H1 (cell line): ENCODE measurements around the gene TP53I11. TPM values are rescaled to one million over a fixed set of nuclear protein-coding genes. Genes with fewer than 3 reads are reported as not detected.

Source experiments
- CTCF ChIA-PET: fragments of 300-600 bp; sonication (Branson Sonifier 250); formaldehyde crosslinking; loops from one replicate; lab custom pipeline; 2021; ENCODE audit not compliant: partially characterized antibody; lab: Charles Lee
- POLR2A ChIA-PET: fragments of 300-600 bp; sonication (Branson Sonifier 250); formaldehyde crosslinking; loops from one replicate; lab custom pipeline; 2021; ENCODE audit warnings: inconsistent platforms; ENCODE audit not compliant: partially characterized antibody; lab: Charles Lee
- DNase-seq, 2 experiments: peaks; one replicate each; pipeline versions ENCODE4 v3.0.0 to v3.0.0-alpha.2; 2010 to 2022; ENCODE audit warnings: low spot score in 2 of 2, low read depth in 1 of 2, mixed read lengths in 1 of 2
- FAIRE-seq: peaks from 2 replicates; lab custom pipeline; 2011; peaks lifted over from hg19 to GRCh38; lab: Jason Lieb, UNC
- H2AFZ ChIP-seq: 2 replicates; pipeline ENCODE4 v1.8.1; 2012; ENCODE audit warnings: low read length, inconsistent platforms
- H2AK5ac ChIP-seq: 2 replicates; pipeline ENCODE4 v1.6.1; 2013; ENCODE audit warnings: low read depth, low read length
- H2BK120ac ChIP-seq: replicated peaks from 2 replicates; pipeline ENCODE3; 2013; ENCODE audit warnings: low read depth, low read length, inconsistent platforms
- H2BK12ac ChIP-seq: 2 replicates; pipeline ENCODE4 v1.6.1; 2013; ENCODE audit warnings: low read depth, low read length
- H2BK15ac ChIP-seq: 2 replicates; pipeline ENCODE4 v1.6.1; 2013; ENCODE audit warnings: low read length
- H2BK20ac ChIP-seq: 2 replicates; pipeline ENCODE4 v1.6.1; 2013; ENCODE audit warnings: low read length
- H2BK5ac ChIP-seq: 2 replicates; pipeline ENCODE4 v1.6.1; 2013; ENCODE audit warnings: low read depth, low read length
- H3K14ac ChIP-seq: 2 replicates; pipeline ENCODE4 v1.6.1; 2013; ENCODE audit warnings: inconsistent platforms; ENCODE audit not compliant: insufficient read length
- H3K18ac ChIP-seq: 2 replicates; pipeline ENCODE4 v1.6.1; 2013; ENCODE audit warnings: low read length; ENCODE audit errors: extremely low read depth
- H3K23ac ChIP-seq: 2 replicates; pipeline ENCODE4 v1.6.1; 2013; ENCODE audit warnings: inconsistent platforms; ENCODE audit not compliant: insufficient read length
- H3K23me2 ChIP-seq: 2 replicates; pipeline ENCODE4 v1.6.1; 2013; ENCODE audit warnings: low read depth, low read length
- H3K27ac ChIP-seq: 2 replicates; pipeline ENCODE4 v1.6.1; 2011; ENCODE audit warnings: low read depth, low read length, inconsistent platforms
- H3K27me3 ChIP-seq, 4 experiments: replicated peaks in 1 of 4; 1 replicate in 1 of 4; 2 replicates in 3 of 4; pipeline versions ENCODE4 v1.6.1 to v1.8.1; 2011 to 2013; ENCODE audit warnings: low read length in 3 of 4, mild to moderate bottlenecking in 3 of 4, inconsistent platforms in 2 of 4, mixed read lengths in 2 of 4, moderate library complexity in 1 of 4; ENCODE audit not compliant: control insufficient read depth in 3 of 4, insufficient read depth in 3 of 4; ENCODE audit errors: extremely low read depth in 1 of 4
- H3K36me3 ChIP-seq, 4 experiments: 2 replicates each; pipeline versions ENCODE4 v1.6.1 to v1.8.1; 2011 to 2013; ENCODE audit warnings: mild to moderate bottlenecking in 4 of 4, low read length in 3 of 4, moderate library complexity in 2 of 4, control low read depth in 1 of 4, inconsistent platforms in 1 of 4; ENCODE audit not compliant: insufficient read depth in 4 of 4, control insufficient read depth in 2 of 4
- H3K4ac ChIP-seq: replicated peaks from 2 replicates; pipeline ENCODE3; 2013; ENCODE audit warnings: low read length, low read depth, mixed read lengths, inconsistent platforms; ENCODE audit not compliant: insufficient read length
- H3K4me1 ChIP-seq, 4 experiments: replicated peaks in 1 of 4; 1 replicate in 1 of 4; 2 replicates in 3 of 4; pipeline versions ENCODE4 v1.6.1 to v1.8.1; 2011 to 2013; ENCODE audit warnings: low read length in 3 of 4, inconsistent platforms in 2 of 4, mixed read lengths in 1 of 4; ENCODE audit not compliant: insufficient read depth in 4 of 4, control insufficient read depth in 3 of 4
- H3K4me2 ChIP-seq, 2 experiments: 2 replicates each; pipeline versions ENCODE4 v1.6.1 to v1.8.1; 2011 to 2013; ENCODE audit warnings: low read depth in 2 of 2, low read length in 2 of 2, control low read depth in 1 of 2, inconsistent platforms in 1 of 2, mild to moderate bottlenecking in 1 of 2; ENCODE audit not compliant: insufficient read depth in 1 of 2
- H3K4me3 ChIP-seq, 4 experiments: fragments of 200-600, 300-600 bp in 1 of 4; sonication (generic), shearing (Covaris generic), sonication (Bioruptor Twin) in 1 of 4; 2 replicates each; pipeline versions ENCODE4 v1.5.1 to v1.8.1; 2011 to 2016; ENCODE audit warnings: low read length in 4 of 4, low read depth in 3 of 4, control low read depth in 2 of 4, inconsistent platforms in 2 of 4, mild to moderate bottlenecking in 2 of 4, mixed read lengths in 1 of 4, moderate library complexity in 1 of 4; ENCODE audit not compliant: insufficient read depth in 2 of 4; ENCODE audit errors: extremely low read depth in 1 of 4
- H3K56ac ChIP-seq: replicated peaks from 2 replicates; pipeline ENCODE3; 2013; ENCODE audit warnings: low read depth, mild to moderate bottlenecking, mixed read lengths, low read length, inconsistent platforms; ENCODE audit not compliant: insufficient read length
- H3K79me1 ChIP-seq: 2 replicates; pipeline ENCODE4 v1.6.1; 2013; ENCODE audit warnings: low read depth, low read length, control low read depth
- H3K79me2 ChIP-seq, 2 experiments: 2 replicates each; pipeline versions ENCODE4 v1.6.1 to v1.8.1; 2012 to 2013; ENCODE audit warnings: low read length in 2 of 2, mild to moderate bottlenecking in 2 of 2, inconsistent platforms in 1 of 2; ENCODE audit not compliant: insufficient read depth in 2 of 2, control insufficient read depth in 1 of 2
- H3K9ac ChIP-seq, 4 experiments: replicated peaks in 1 of 4; 1 replicate in 1 of 4; 2 replicates in 3 of 4; pipeline versions ENCODE4 v1.6.1 to v1.8.1; 2011 to 2013; ENCODE audit warnings: low read depth in 3 of 4, low read length in 3 of 4, control low read depth in 2 of 4, mild to moderate bottlenecking in 2 of 4, moderate library complexity in 2 of 4, inconsistent platforms in 1 of 4; ENCODE audit errors: extremely low read depth in 1 of 4
- H3K9me3 ChIP-seq, 2 experiments: 2 replicates each; pipeline versions ENCODE4 v1.6.1 to v1.8.1; 2012 to 2013; ENCODE audit warnings: mild to moderate bottlenecking in 2 of 2, moderate library complexity in 2 of 2, control low read depth in 1 of 2, inconsistent platforms in 1 of 2, low read depth in 1 of 2, low read length in 1 of 2, mixed read lengths in 1 of 2; ENCODE audit not compliant: insufficient read depth in 2 of 2
- H4K20me1 ChIP-seq, 2 experiments: replicated peaks in 1 of 2; 2 replicates each; pipeline versions ENCODE3 to v1.8.1; 2011 to 2013; ENCODE audit warnings: inconsistent platforms in 2 of 2, low read length in 2 of 2, mild to moderate bottlenecking in 1 of 2; ENCODE audit not compliant: insufficient read depth in 2 of 2, control insufficient read depth in 1 of 2
- H4K5ac ChIP-seq: 2 replicates; pipeline ENCODE4 v1.6.1; 2013; ENCODE audit warnings: low read length, low read depth, mixed read lengths, inconsistent platforms; ENCODE audit not compliant: insufficient read length
- H4K8ac ChIP-seq: 2 replicates; pipeline ENCODE4 v1.8.0; 2013; ENCODE audit warnings: mild to moderate bottlenecking, moderate library complexity, low read length, inconsistent platforms; ENCODE audit not compliant: insufficient read depth; ENCODE audit errors: extremely low read depth
- H4K91ac ChIP-seq: replicated peaks from 2 replicates; pipeline ENCODE3; 2013; ENCODE audit warnings: low read length, mixed read lengths, inconsistent platforms; ENCODE audit not compliant: insufficient read length
- EZH2 ChIP-seq: fragments of 200-600 bp; sonication (generic); IDR thresholded peaks from 2 replicates; pipeline ENCODE4 v1.7.1; 2012; ENCODE audit warnings: low read depth, mild to moderate bottlenecking, moderate library complexity, low read length, inconsistent platforms; ENCODE audit not compliant: severe bottlenecking
- KDM1A ChIP-seq: fragments of 200-600, 300-600 bp; sonication (generic); IDR thresholded peaks from 2 replicates; pipeline ENCODE4 v1.7.1; 2016; ENCODE audit warnings: mild to moderate bottlenecking, low read length, borderline replicate concordance
- NRF1 ChIP-seq: IDR thresholded peaks from 2 replicates; pipeline ENCODE4 v1.6.1; 2011; ENCODE audit warnings: mild to moderate bottlenecking, low read depth, low read length, improper control_type of control experiment
- SAP30 ChIP-seq: fragments of 300-600 bp; sonication (generic); IDR thresholded peaks from 2 replicates; pipeline ENCODE4 v1.7.1; 2012; ENCODE audit warnings: low read length, moderate library complexity, mild to moderate bottlenecking, inconsistent platforms; ENCODE audit not compliant: insufficient read depth, insufficient replicate concordance
- SIX5 ChIP-seq: IDR thresholded peaks from 2 replicates; pipeline ENCODE4 v1.6.1; 2011; ENCODE audit warnings: mild to moderate bottlenecking, low read depth, low read length
- TAF1 ChIP-seq: IDR thresholded peaks from 2 replicates; pipeline ENCODE4 v1.6.1; 2011; ENCODE audit warnings: mild to moderate bottlenecking, low read depth, low read length
- WGBS, 2 experiments: shearing (Covaris generic) in 1 of 2; methylation state at CpG; one replicate each; pipeline versions ENCODE4 v1.1.6 to v1.1.7; 2013 to 2015; ENCODE audit warnings: low lambda C conversion rate in 2 of 2, mixed read lengths in 2 of 2, inconsistent platforms in 1 of 2, low coverage in 1 of 2, missing lambda C conversion rate in 1 of 2; ENCODE audit not compliant: insufficient replicate concordance in 2 of 2, insufficient coverage in 1 of 2, insufficient read length in 1 of 2; ENCODE audit errors: extremely low coverage in 1 of 2, missing lambda C conversion rate in 1 of 2; 5-methylcytosine and 5-hydroxymethylcytosine counted together
- polyA plus RNA-seq, 7 experiments: library from polyadenylated mRNA; depleted of rRNA in 3 of 7; stranded (reverse) in 5 of 7; unstranded in 2 of 7; fragments of >200 nt in 5 of 7; fragments of 200-250 nt in 2 of 7; gene quantifications; 1 replicate in 5 of 7; 2 replicates in 1 of 7; 4 replicates in 1 of 7; pipeline versions ENCODE4 v1.2.1 to v1.2.3, GENCODE V29; 2011 to 2013; ENCODE audit warnings: missing spikeins in 2 of 7, mixed read lengths in 2 of 7
- total RNA-seq: library from RNA; stranded (reverse); fragmentation: NEBNext Ultra II Directional; extraction: Animal tissue kit (Norgen Biotek cat#: 25700); gene quantifications from 2 replicates; pipeline ENCODE4 v1.2.1, GENCODE V29; 2021
- TF ChIP-seq, protein P1 (sequence below): IDR thresholded peaks from 2 replicates; pipeline ENCODE4 v1.6.1; 2012; ENCODE audit warnings: inconsistent platforms

TP53I11 gene
- total and polyA plus RNA-seq, 2 of the 8 experiments (the other 6 are each of a cell fraction or from before 2014, with no cell fraction given), result 34.0 to 46.3 TPM

DNA sequence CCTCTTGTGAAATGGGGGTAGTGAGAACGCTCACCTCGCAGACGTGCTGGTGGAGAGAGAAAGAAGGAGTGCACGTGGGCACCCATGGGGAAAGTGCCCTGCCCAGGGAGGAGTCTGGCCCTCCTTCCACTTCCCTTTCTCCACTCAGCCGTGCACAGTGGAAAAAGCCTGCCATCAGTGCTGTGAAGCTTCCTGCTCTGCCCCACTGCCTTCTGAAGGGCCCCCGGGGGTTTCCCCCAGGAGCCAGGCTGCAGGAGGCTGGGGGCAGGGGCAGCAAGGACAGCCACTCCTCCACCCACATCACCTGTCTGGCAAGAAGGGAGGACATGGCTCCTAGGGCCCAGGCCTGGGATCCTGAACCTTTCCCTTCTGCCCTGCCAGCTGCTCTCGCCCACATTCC, 7.6 kb downstream of the TP53I11 start:
- H3K4me3 ChIP-seq, result peak overlapping the region in 1 of 4 experiments; percentile 27; a peak in 1 of 8 replicates
- 86% methylated on average over 7 of the region's 7 CpGs; no CpG with 5 or more reads in 1 of the 2 experiments for WGBS, 2 experiments
- peaks cover 0 to 13% (median 2%) of the 10 kb centered on the region in 4 experiments; a peak in 4 of 8 replicates for H3K36me3 ChIP-seq
- no peak overlapping the region for H3K56ac ChIP-seq
- H3K14ac ChIP-seq, result no peak overlapping the region
- no peak overlapping the region for H3K23ac ChIP-seq
- H3K4me2 ChIP-seq, result peak overlapping the region; percentile 50 to 54; a peak in 2 of 4 replicates
- TF ChIP-seq TAF1 (no peak), EZH2 (no peak), SAP30 (no peak), NRF1 (no peak), SIX5 (no peak), KDM1A (no peak)
- TF ChIP-seq, protein P1, sequence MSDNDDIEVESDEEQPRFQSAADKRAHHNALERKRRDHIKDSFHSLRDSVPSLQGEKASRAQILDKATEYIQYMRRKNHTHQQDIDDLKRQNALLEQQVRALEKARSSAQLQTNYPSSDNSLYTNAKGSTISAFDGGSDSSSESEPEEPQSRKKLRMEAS, result no peak
- TF ChIP-seq, all 59 proteins: peak for 0
- H3K4ac ChIP-seq, result no peak overlapping the region
- H2BK5ac ChIP-seq, result peak overlapping the region; percentile 40; the same call in 1 of the 2 replicates
- peaks cover 4 to 27% of the 10 kb centered on the region in 2 experiments for H3K79me2 ChIP-seq
- DNase-seq, result no peak
- H4K5ac ChIP-seq, result no peak overlapping the region
- no peak for FAIRE-seq
- H2BK120ac ChIP-seq, result peak overlapping the region; percentile 24
- H4K8ac ChIP-seq, result no peak overlapping the region; the same call in 1 of the 2 replicates
- H3K9me3 ChIP-seq, result no peaks in the 10 kb centered on the region
- POLR2A ChIA-PET, result interaction anchor here (0.8 to 2.4 kb wide), 5 partner anchors 11 to 19 kb away, joined by 3 to 8 read pairs (median 3); no protein-coding TSS in a partner anchor
- H3K18ac ChIP-seq, result peak overlapping the region; percentile 71; the same call in 1 of the 2 replicates
- H3K27ac ChIP-seq, result 0 out of 2 replicates have a peak overlapping the region, but pooled peaks have one; percentile 9
- H3K4me1 ChIP-seq, result peaks cover 7 to 53% (median 41%) of the 10 kb centered on the region in 4 experiments
- H4K20me1 ChIP-seq, result peaks cover 0 to 12% of the 10 kb centered on the region in 2 experiments
- CTCF ChIA-PET, result interaction anchor here (0.9 to 24.5 kb wide), 7 partner anchors 8 to 264 kb away, joined by 3 to 1347 read pairs (median 50); no protein-coding TSS in a partner anchor
- H2BK20ac ChIP-seq, result peak overlapping the region; percentile 86; the same call in 1 of the 2 replicates
- no peaks in the 10 kb centered on the region for H3K27me3 ChIP-seq
- peak overlapping the region; percentile 98; the same call in 1 of the 2 replicates for H2BK15ac ChIP-seq
- H2AFZ ChIP-seq, result no peak overlapping the region
- H4K91ac ChIP-seq, result peak overlapping the region; percentile 37
- peak overlapping the region; percentile 64; the same call in 1 of the 2 replicates for H2BK12ac ChIP-seq
- peaks cover 21% of the 10 kb centered on the region for H3K79me1 ChIP-seq
- H3K23me2 ChIP-seq, result peaks cover 6% of the 10 kb centered on the region; the same call in 1 of the 2 replicates
- no peak overlapping the region for H3K9ac ChIP-seq
- H2AK5ac ChIP-seq, result peak overlapping the region; percentile 1; the same call in 1 of the 2 replicates
